Gastroesophageal sphincter (tissue), 4 donors: ENCODE measurements around the gene KDM4C. TPM values are rescaled to one million over a fixed set of nuclear protein-coding genes. Genes with fewer than 3 reads are reported as not detected.

Experiments
- ATAC-seq: fragments of 150-250 bp; one replicate; pipeline ENCODE4 v1.9.1; 2016; ENCODE audit warnings: mild to moderate bottlenecking, moderate library complexity
- H3K27ac ChIP-seq, 4 donors: fragments of 200-600 bp; sonication (generic) in 3 of 4; 1 replicate in 3 of 4; 2 replicates in 1 of 4; pipeline ENCODE4 v1.5.1; 2016 to 2019
- H3K27me3 ChIP-seq: fragments of 200-600 bp; sonication (generic); one replicate; pipeline ENCODE4 v1.5.1; 2019
- H3K36me3 ChIP-seq, 2 donors: fragments of 200-600 bp; sonication (generic); one replicate each; pipeline ENCODE4 v1.5.1; 2019; ENCODE audit warnings: control low read depth in 1 of 2
- H3K4me1 ChIP-seq, 3 donors: fragments of 200-600 bp; sonication (generic); 1 replicate in 2 of 3; 2 replicates in 1 of 3; pipeline ENCODE4 v1.5.1; 2016 to 2019; ENCODE audit warnings: control low read depth in 2 of 3
- H3K4me3 ChIP-seq, 2 donors: fragments of 200-600 bp; sonication (generic); one replicate each; pipeline ENCODE4 v1.5.1; 2019; ENCODE audit warnings: mild to moderate bottlenecking in 1 of 2, moderate library complexity in 1 of 2
- H3K9me3 ChIP-seq, 3 donors: fragments of 200-600 bp; sonication (generic); one replicate each; pipeline ENCODE4 v1.5.1; 2017 to 2019; ENCODE audit warnings: control low read depth in 2 of 3
- EP300 ChIP-seq: sonication (generic); formaldehyde crosslinking; IDR thresholded peaks from one replicate; pipeline ENCODE4 v1.6.1; 2017; ENCODE audit warnings: antibody characterized with exemption, mild to moderate bottlenecking
- POLR2A ChIP-seq, 2 donors: fragments of 450-650 bp; IDR thresholded peaks; one replicate each; pipeline ENCODE4 v1.6.1; 2017; ENCODE audit warnings: antibody characterized with exemption in 2 of 2, mild to moderate bottlenecking in 2 of 2, moderate library complexity in 1 of 2
- POLR2AphosphoS5 ChIP-seq: sonication (generic); formaldehyde crosslinking; IDR thresholded peaks from one replicate; pipeline ENCODE4 v1.6.1; 2017; ENCODE audit warnings: antibody characterized with exemption
- WGBS, 2 donors: methylation state at CpG; one replicate each; pipeline ENCODE4 v1.1.5; 2018; ENCODE audit warnings: low coverage in 1 of 2; 5-methylcytosine and 5-hydroxymethylcytosine counted together
- total RNA-seq, 4 donors: library from RNA; depleted of rRNA; stranded (reverse); fragments of >200 nt; gene quantifications; one replicate each; pipeline ENCODE4 v1.1.0, GENCODE V29; 2016
- TF ChIP-seq, protein P1 (sequence below), 4 experiments: fragments of 200-600 bp in 2 of 4; fragments of 450-650 bp in 2 of 4; sonication (generic) in 1 of 4; IDR thresholded peaks; one replicate each; pipeline ENCODE4 v1.5.1; 2017 to 2019; ENCODE audit warnings: antibody characterized with exemption in 4 of 4, mild to moderate bottlenecking in 2 of 4, moderate library complexity in 2 of 4

Gene KDM4C
- total RNA-seq, 4 donors from 2014 or later: 17.7 to 65.2 (median 29.5) TPM

DNA sequence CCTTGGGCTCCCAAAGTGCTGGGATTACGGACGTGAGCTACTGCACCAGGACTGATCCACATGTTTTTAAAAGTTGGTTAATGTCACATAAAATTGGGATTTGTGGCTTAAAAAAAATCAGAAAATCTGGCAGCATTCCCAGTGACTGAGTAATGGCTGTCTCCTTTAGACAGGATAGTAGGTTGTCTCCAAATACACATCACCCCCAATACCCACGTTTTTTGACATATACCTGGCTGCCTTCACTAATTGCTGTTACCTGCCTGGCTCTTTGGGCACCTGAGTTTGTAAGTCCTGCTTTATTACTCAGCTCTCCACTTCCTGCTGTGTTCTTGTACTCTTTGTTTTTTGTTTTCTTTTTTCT lies 84.8 kb downstream of the KDM4C start:
- Histone ChIP-seq H3K4me3 (no peak overlapping the region), H3K27ac (no peak overlapping the region), H3K4me1 (no peaks in the 10 kb centered on the region), H3K27me3 (no peaks in the 10 kb centered on the region), H3K9me3 (no peaks in the 10 kb centered on the region), H3K36me3 (no peaks in the 10 kb centered on the region)
- no peak for ATAC-seq
- WGBS, 2 donors: 60 to 61% methylated on average over 2 of the region's 3 CpGs
- TF ChIP-seq, protein P1, sequence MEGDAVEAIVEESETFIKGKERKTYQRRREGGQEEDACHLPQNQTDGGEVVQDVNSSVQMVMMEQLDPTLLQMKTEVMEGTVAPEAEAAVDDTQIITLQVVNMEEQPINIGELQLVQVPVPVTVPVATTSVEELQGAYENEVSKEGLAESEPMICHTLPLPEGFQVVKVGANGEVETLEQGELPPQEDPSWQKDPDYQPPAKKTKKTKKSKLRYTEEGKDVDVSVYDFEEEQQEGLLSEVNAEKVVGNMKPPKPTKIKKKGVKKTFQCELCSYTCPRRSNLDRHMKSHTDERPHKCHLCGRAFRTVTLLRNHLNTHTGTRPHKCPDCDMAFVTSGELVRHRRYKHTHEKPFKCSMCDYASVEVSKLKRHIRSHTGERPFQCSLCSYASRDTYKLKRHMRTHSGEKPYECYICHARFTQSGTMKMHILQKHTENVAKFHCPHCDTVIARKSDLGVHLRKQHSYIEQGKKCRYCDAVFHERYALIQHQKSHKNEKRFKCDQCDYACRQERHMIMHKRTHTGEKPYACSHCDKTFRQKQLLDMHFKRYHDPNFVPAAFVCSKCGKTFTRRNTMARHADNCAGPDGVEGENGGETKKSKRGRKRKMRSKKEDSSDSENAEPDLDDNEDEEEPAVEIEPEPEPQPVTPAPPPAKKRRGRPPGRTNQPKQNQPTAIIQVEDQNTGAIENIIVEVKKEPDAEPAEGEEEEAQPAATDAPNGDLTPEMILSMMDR (IDR thresholded peaks at IDR 0.05): no peak
- TF ChIP-seq POLR2AphosphoS5 (no peak), POLR2A (IDR thresholded peaks at IDR 0.05) (no peak), EP300 (no peak)

DNA sequence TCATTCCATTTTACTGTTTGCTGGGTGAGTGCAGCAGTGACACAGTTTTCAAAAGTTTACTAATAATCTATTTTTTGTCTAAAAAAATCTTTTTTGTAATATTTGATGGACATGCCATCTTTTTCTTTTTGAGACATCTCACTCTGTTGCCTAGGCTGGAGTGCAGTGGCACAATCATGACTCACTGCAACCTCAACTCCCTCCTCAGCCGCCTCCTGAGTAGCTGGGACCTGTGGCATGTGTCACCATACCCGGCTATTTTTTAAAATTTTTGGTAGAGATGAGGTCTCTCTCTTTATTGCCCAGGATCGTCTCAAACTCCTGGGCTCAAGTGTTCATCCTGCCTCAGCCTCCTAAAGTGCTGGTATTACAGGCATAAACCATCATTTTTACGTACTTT lies 86.0 kb downstream of the KDM4C start:
- TF ChIP-seq EP300 (no peak), POLR2A (IDR thresholded peaks at IDR 0.05) (no peak), POLR2AphosphoS5 (no peak)
- TF ChIP-seq, protein P1 (IDR thresholded peaks at IDR 0.05): no peak
- H3K36me3 ChIP-seq: no peaks in the 10 kb centered on the region
- no peaks in the 10 kb centered on the region for H3K4me1 ChIP-seq
- H3K4me3 ChIP-seq: no peak overlapping the region
- H3K27me3 ChIP-seq: no peaks in the 10 kb centered on the region
- H3K27ac ChIP-seq: no peak overlapping the region
- no peak for ATAC-seq
- WGBS, 2 donors: 90 to 94% methylated on average over 4 of the region's 4 CpGs
- H3K9me3 ChIP-seq: no peaks in the 10 kb centered on the region

DNA sequence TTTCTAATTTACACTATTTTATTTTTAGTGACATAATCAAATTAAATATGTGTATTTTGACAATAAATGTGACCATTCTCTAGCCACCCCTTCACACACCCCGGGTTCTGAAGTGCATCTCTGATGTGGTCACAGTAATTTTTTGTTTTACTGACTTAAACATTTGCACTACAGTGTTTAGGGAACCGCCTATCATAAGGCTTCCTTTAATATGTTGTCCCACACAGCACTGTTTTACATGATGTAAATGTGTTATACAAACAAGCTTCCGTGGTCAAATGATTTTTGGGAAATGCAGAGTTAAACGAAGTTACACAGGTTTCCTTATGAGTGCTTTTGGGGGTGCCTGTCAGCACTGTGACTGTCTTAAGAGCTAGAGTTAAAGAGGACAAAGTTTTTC lies 86.5 kb downstream of the KDM4C start:
- Histone ChIP-seq H3K27me3 (no peaks in the 10 kb centered on the region), H3K27ac (no peak overlapping the region), H3K9me3 (no peaks in the 10 kb centered on the region), H3K4me3 (no peak overlapping the region), H3K36me3 (no peaks in the 10 kb centered on the region), H3K4me1 (no peaks in the 10 kb centered on the region)
- 91 to 100% methylated on average over 3 to 4 of the region's 4 CpGs for WGBS, 2 donors
- TF ChIP-seq POLR2A (IDR thresholded peaks at IDR 0.05): no peak
- TF ChIP-seq EP300: no peak
- TF ChIP-seq, protein P1 (IDR thresholded peaks at IDR 0.05): no peak
- no peak for TF ChIP-seq POLR2AphosphoS5
- no peak for ATAC-seq

DNA sequence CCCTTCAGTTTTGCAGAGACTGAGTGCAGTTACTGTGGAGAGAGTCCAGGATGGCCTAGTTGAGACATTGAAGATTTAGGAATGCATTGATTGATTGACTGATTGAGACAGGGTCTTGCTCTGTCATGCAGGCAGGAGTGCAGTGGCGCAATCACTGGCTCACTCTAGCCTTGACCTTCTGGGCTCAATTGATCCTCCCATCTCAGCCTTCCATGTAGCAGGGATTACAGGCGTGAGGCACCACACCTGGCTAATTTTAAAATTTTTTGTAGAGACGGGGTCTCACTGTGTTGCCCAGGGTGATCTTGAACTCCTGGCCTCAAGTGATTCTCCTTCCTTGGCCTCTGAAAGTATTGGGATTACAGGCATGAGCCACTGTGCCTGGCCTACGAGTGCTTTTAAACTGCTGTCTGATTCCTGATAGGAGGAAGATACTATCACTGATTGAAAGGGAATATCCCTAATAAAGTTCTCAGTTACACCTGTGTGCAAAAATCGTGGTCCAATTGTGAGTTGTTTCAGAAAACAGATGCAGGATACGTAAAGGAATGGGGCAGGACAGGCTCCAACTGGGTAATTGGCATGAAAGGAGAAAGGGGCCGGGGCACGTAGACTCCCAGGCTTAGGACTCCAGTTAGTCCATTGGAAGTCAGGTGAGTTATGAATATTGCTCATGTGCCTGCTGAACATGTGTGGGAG lies 87.5 kb downstream of the KDM4C start:
- no peaks in the 10 kb centered on the region for H3K9me3 ChIP-seq
- H3K4me3 ChIP-seq: no peak overlapping the region
- H3K27ac ChIP-seq: no peak overlapping the region
- peaks cover 0 to 8% of the 10 kb centered on the region in 2 donors for H3K36me3 ChIP-seq
- ATAC-seq: no peak
- no peaks in the 10 kb centered on the region for H3K27me3 ChIP-seq
- TF ChIP-seq POLR2A (IDR thresholded peaks at IDR 0.05): no peak
- TF ChIP-seq EP300: no peak
- WGBS, 2 donors: 86 to 95% methylated on average over 3 to 8 of the region's 8 CpGs
- H3K4me1 ChIP-seq: no peaks in the 10 kb centered on the region

DNA sequence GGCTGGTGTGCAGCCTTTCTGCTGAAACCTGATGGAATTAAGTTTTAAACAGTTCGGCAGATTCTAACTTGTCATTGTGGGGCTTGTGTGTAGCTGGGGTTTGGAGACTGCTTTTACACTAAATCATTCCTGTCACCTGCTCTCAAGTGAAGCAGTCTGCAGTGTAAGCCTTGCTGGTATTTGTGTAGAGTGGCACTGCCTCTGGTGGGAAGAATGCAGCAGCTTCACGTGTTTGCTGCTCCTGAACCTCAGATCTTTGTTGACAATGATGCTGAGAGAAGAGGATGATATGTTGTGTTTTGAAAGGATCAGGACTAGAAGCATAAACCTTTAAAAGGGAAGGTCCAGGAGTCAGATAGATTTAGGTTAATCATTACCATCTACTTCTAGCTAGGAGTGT lies 88.1 kb downstream of the KDM4C start:
- H3K4me3 ChIP-seq: no peak overlapping the region
- TF ChIP-seq EP300 (no peak), POLR2A (IDR thresholded peaks at IDR 0.05) (no peak), POLR2AphosphoS5 (no peak)
- TF ChIP-seq, protein P1 (IDR thresholded peaks at IDR 0.05): peak in 2 of 4 experiments; percentile 13 to 21
- H3K27me3 ChIP-seq: no peaks in the 10 kb centered on the region
- peaks cover 0 to 14% of the 10 kb centered on the region in 2 donors for H3K36me3 ChIP-seq
- no peak for ATAC-seq
- no peak overlapping the region for H3K27ac ChIP-seq
- WGBS, 2 donors: 30 to 57% methylated on average over 2 of the region's 2 CpGs
- no peaks in the 10 kb centered on the region for H3K4me1 ChIP-seq
- no peaks in the 10 kb centered on the region for H3K9me3 ChIP-seq
